Vagina (tissue), 2 donors: ENCODE data around the gene CNTNAP3B.
"Not testable (repeated sequence)": the region's sequence is repeated elsewhere in the genome, so short reads cannot be mapped to it uniquely, and the experiment has no call there.

Experiments
- POLR2A ChIP-seq, 2 donors: fragments of 450-650 bp; IDR thresholded peaks; one replicate each; pipeline ENCODE4 v1.6.1; 2017; ENCODE audit warnings: antibody characterized with exemption in 2 of 2, mild to moderate bottlenecking in 2 of 2, moderate library complexity in 2 of 2
- POLR2AphosphoS5 ChIP-seq, 2 donors: sonication (generic); formaldehyde crosslinking; IDR thresholded peaks; one replicate each; pipeline ENCODE4 v1.9.0; 2017; ENCODE audit warnings: antibody characterized with exemption in 2 of 2, mild to moderate bottlenecking in 2 of 2, low read depth in 1 of 2; ENCODE audit not compliant: insufficient read depth in 1 of 2
- TF ChIP-seq, protein P1 (sequence below), 3 experiments: fragments of 450-650 bp in 2 of 3; fragments of 200-600 bp in 1 of 3; sonication (generic) in 1 of 3; IDR thresholded peaks; one replicate each; pipeline ENCODE4 v1.5.1; 2017 to 2019; ENCODE audit warnings: antibody characterized with exemption in 3 of 3, mild to moderate bottlenecking in 2 of 3, moderate library complexity in 2 of 3

DNA sequence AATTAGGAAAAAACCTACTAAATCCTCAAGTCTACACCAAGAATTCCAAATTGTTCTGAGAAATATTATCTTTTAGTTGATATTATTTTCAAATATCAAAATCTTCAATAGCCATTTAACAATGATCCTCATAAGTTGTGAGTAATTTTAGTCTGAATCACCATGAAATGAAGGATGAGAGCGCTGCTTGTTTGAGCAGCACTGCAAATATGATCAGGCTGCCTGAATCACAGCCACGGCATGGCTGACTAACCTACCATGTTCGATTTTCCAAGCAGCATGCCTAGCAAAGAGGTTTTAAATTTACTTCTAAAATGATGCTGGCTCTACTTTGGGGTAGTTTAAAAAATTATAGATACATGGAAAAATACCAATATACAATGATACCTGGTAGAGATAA is 95.7 kb downstream of the CNTNAP3B start:
- TF ChIP-seq, protein P1, sequence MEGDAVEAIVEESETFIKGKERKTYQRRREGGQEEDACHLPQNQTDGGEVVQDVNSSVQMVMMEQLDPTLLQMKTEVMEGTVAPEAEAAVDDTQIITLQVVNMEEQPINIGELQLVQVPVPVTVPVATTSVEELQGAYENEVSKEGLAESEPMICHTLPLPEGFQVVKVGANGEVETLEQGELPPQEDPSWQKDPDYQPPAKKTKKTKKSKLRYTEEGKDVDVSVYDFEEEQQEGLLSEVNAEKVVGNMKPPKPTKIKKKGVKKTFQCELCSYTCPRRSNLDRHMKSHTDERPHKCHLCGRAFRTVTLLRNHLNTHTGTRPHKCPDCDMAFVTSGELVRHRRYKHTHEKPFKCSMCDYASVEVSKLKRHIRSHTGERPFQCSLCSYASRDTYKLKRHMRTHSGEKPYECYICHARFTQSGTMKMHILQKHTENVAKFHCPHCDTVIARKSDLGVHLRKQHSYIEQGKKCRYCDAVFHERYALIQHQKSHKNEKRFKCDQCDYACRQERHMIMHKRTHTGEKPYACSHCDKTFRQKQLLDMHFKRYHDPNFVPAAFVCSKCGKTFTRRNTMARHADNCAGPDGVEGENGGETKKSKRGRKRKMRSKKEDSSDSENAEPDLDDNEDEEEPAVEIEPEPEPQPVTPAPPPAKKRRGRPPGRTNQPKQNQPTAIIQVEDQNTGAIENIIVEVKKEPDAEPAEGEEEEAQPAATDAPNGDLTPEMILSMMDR (IDR thresholded peaks at IDR 0.05): not testable (repeated sequence)
- not testable (repeated sequence) for TF ChIP-seq POLR2A (IDR thresholded peaks at IDR 0.05); POLR2AphosphoS5 (IDR thresholded peaks at IDR 0.05; ENCODE audit: insufficient read depth in 1 of 2, low read depth in 1 of 2)
